Cardiac muscle cell (in vitro differentiated cells and primary cell): ENCODE results near the gene TRIM33. TPM values are rescaled to one million over a fixed set of nuclear protein-coding genes. Genes with fewer than 3 reads are reported as not detected.

Experiments
- DNase-seq, 2 donors: peaks; one replicate each; pipeline versions ENCODE4 v3.0.0 to v3.0.0-alpha.2; 2010 to 2017; ENCODE audit warnings: low read depth in 1 of 2, low spot score in 1 of 2
- H3K27ac ChIP-seq: fragments of 200-600 bp; sonication (generic); 2 replicates; pipeline ENCODE4 v1.5.1; 2016
- H3K27me3 ChIP-seq: fragments of 200-600 bp; sonication (generic); 2 replicates; pipeline ENCODE4 v1.6.0; 2016; ENCODE audit warnings: control low read depth
- H3K36me3 ChIP-seq: fragments of 200-600 bp; sonication (generic); 2 replicates; pipeline ENCODE4 v1.5.1; 2016; ENCODE audit warnings: control low read depth
- H3K4me1 ChIP-seq: fragments of 200-600 bp; sonication (generic); 2 replicates; pipeline ENCODE4 v1.8.1; 2017; ENCODE audit warnings: low read depth, mild to moderate bottlenecking, mixed run types
- H3K4me3 ChIP-seq: fragments of 200-600 bp; sonication (generic); 2 replicates; pipeline ENCODE4 v1.5.1; 2016; ENCODE audit warnings: mild to moderate bottlenecking
- H3K9me3 ChIP-seq: fragments of 200-600 bp; sonication (generic); 2 replicates; pipeline ENCODE4 v1.5.1; 2017; ENCODE audit warnings: low read depth, mild to moderate bottlenecking, control low read depth
- polyA plus RNA-seq: library from polyadenylated mRNA; unstranded; fragments of >200 nt; fragmentation: Nextera tagmentation; extraction: Ambion mirVana; gene quantifications from 2 replicates; pipeline ENCODE4 v1.2.1, GENCODE V29; 2016
- total RNA-seq: library from RNA; depleted of rRNA; stranded (reverse); fragments of >200 nt; gene quantifications from 2 replicates; pipeline ENCODE4 v1.2.3, GENCODE V29; 2016
- TF ChIP-seq, protein P1 (sequence below): IDR thresholded peaks from 2 replicates; pipeline ENCODE4 v1.5.1; 2012; ENCODE audit warnings: low read depth, mild to moderate bottlenecking, low read length

TRIM33 gene
- total and polyA plus RNA-seq, 2 experiments from 2014 or later, result 32.2 to 40.8 TPM

DNA sequence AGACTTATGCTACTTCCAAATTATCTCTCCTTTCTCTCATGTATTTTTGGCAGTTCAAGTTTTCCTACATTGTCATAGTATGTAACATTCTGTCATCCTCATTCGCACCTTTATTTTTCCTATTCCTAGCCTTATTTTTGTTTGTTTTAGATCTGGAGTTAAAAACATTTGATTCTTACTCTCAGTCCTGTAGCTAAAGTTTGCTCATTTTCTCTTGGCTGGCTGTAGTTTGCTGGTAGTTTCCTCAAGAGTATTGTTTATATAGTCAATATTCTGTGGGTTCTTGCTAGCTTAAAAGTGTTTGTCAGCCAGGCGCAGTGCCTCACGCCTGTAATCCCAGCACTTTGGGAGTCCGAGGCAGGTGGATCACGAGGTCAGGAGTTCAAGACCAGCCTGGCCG is 29.8 kb upstream of the TRIM33 start:
- Histone ChIP-seq H3K36me3 (no peaks in the 10 kb centered on the region), H3K27me3 (no peaks in the 10 kb centered on the region), H3K27ac (no peak overlapping the region), H3K4me1 (no peaks in the 10 kb centered on the region), H3K9me3 (no peaks in the 10 kb centered on the region), H3K4me3 (no peak overlapping the region)
- TF ChIP-seq, protein P1, sequence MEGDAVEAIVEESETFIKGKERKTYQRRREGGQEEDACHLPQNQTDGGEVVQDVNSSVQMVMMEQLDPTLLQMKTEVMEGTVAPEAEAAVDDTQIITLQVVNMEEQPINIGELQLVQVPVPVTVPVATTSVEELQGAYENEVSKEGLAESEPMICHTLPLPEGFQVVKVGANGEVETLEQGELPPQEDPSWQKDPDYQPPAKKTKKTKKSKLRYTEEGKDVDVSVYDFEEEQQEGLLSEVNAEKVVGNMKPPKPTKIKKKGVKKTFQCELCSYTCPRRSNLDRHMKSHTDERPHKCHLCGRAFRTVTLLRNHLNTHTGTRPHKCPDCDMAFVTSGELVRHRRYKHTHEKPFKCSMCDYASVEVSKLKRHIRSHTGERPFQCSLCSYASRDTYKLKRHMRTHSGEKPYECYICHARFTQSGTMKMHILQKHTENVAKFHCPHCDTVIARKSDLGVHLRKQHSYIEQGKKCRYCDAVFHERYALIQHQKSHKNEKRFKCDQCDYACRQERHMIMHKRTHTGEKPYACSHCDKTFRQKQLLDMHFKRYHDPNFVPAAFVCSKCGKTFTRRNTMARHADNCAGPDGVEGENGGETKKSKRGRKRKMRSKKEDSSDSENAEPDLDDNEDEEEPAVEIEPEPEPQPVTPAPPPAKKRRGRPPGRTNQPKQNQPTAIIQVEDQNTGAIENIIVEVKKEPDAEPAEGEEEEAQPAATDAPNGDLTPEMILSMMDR, result no peak
- DNase-seq, result no peak

DNA sequence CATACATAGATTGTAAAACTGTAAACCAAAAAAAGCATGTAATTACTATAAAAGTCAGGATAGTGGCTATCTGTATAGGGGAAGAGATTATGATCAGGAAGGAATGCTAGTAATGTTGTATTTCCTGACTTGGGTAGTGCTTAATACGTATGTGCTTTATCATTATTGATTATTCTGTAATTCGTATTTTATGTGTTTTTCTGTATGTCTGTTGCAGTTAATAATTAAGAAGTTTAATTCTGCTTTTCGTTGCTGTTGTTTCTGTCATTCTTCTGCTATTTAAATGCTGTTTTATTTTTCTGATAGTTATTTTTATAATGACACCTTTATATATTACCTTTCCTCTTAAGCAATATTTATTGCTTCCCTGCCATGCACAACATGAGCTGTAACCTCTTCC is 29.3 kb upstream of the TRIM33 start:
- no peaks in the 10 kb centered on the region for H3K36me3 ChIP-seq
- no peak overlapping the region for H3K27ac ChIP-seq
- no peaks in the 10 kb centered on the region for H3K4me1 ChIP-seq
- no peaks in the 10 kb centered on the region for H3K27me3 ChIP-seq
- TF ChIP-seq, protein P1, result no peak
- no peak overlapping the region for H3K4me3 ChIP-seq
- no peaks in the 10 kb centered on the region for H3K9me3 ChIP-seq
- no peak for DNase-seq

DNA sequence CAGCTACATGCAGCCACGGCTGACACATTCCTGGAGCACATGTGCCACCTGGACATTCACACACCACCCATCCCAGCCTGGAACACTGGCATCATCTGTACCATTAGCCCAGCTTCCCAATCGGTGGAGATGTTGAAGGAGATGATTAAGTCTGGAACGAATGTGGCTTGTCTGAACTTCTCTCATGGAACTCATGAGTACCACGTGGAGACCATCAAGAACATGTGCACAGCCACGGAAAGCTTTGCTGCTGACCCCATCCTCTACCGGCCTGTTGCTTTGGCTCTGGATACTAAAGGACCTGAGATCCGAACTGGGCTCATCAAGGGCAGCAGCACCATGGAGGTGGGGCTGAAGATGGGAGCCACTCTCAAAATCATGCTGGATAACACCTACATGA is 25.0 kb upstream of the TRIM33 start:
- TF ChIP-seq, protein P1, result no peak
- H3K27me3 ChIP-seq, result no peaks in the 10 kb centered on the region
- H3K4me3 ChIP-seq, result no peak overlapping the region
- no peaks in the 10 kb centered on the region for H3K4me1 ChIP-seq
- no peaks in the 10 kb centered on the region for H3K9me3 ChIP-seq
- H3K27ac ChIP-seq, result no peak overlapping the region
- H3K36me3 ChIP-seq, result no peaks in the 10 kb centered on the region
- no peak for DNase-seq

DNA sequence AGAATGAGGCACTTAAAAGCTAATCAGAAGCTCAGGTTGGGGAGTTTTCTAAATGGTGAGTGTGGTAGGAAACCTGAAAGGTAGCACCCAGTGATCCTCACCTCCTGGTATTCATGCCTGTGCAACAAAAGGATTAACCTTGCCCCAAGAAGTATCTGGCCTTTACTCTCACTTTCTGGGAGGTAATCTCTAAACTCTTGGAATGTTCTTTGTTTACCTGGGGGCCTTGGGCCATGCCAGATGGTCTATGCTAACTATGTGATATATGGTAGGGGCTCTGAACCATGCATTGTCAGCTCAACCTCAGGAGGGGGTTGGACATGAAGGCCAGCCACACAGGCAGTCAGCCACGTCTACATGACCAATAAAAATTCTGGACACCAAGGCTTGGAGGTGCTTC is 24.4 kb upstream of the TRIM33 start:
- Histone ChIP-seq H3K9me3 (no peaks in the 10 kb centered on the region), H3K36me3 (no peaks in the 10 kb centered on the region), H3K27me3 (no peaks in the 10 kb centered on the region), H3K27ac (no peak overlapping the region), H3K4me3 (no peak overlapping the region), H3K4me1 (no peaks in the 10 kb centered on the region)
- no peak for DNase-seq
- TF ChIP-seq, protein P1, result no peak

DNA sequence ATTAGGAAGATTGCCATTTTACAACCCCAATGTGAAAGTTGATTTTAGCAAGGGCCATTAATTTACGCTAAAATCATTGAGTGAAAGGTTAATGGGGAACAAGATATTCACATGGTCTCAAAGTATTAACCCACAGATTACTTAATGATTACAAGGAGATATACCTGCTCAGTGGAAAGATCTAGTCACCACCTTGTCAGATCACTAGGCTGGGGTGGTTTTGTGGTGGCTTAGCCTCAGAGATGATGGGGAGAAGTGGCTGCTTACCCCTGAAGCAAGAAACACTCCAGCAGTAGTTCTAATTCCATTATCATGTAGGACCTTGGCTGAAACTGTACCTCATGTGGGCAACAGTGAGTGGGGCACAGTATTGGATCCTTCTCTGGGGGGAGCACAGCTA is 20.1 kb upstream of the TRIM33 start:
- Histone ChIP-seq H3K36me3 (no peaks in the 10 kb centered on the region), H3K27me3 (no peaks in the 10 kb centered on the region), H3K4me1 (no peaks in the 10 kb centered on the region), H3K4me3 (no peak overlapping the region), H3K9me3 (no peaks in the 10 kb centered on the region), H3K27ac (no peak overlapping the region)
- DNase-seq, result no peak
- TF ChIP-seq, protein P1, result no peak

DNA sequence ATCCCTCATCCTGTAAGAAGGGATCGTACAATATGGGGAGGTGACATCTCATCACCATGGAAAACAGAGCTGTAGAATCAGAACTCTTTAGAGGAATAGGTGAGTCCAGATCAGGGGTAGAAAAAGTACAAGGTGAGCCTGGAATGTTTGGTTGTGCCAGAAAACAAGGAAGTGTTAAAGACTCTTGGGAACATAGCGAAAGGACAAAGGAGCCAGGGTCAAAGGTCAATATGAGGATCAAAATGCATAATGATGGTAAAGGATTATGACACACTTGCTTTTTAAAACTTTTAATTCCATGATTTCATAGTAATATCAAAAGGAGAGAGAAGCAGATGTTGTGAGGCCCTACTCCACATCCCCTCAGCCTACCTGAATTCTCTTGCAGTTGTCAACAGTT is 19.2 kb upstream of the TRIM33 start:
- TF ChIP-seq, protein P1, result no peak
- no peak for DNase-seq
- H3K4me3 ChIP-seq, result no peak overlapping the region
- H3K27ac ChIP-seq, result no peak overlapping the region
- H3K9me3 ChIP-seq, result no peaks in the 10 kb centered on the region
- no peaks in the 10 kb centered on the region for H3K4me1 ChIP-seq
- no peaks in the 10 kb centered on the region for H3K36me3 ChIP-seq
- H3K27me3 ChIP-seq, result no peaks in the 10 kb centered on the region
